Endothelial cell of umbilical vein (primary cell): Measurements from ENCODE around the gene JSRP1. TPM values are rescaled to one million over a fixed set of nuclear protein-coding genes. Genes with fewer than 3 reads are reported as not detected.

Experiments used
- BruUV-seq: library from RNA; stranded (reverse); fragments of 400-500 nt; replicated peaks from 2 replicates; lab custom pipeline; 2021; lab: Mats Ljungman, UMichigan
- CTCF ChIA-PET: fragments of 300-600, 350-600 bp; sonication (Branson Sonifier 250); formaldehyde crosslinking; loops from one replicate; lab custom pipeline; 2021; ENCODE audit warnings: antibody characterized with exemption, inconsistent platforms; lab: Charles Lee
- POLR2A ChIA-PET: fragments of 300-600, 350-600 bp; sonication (Branson Sonifier 250); formaldehyde crosslinking; loops from one replicate; lab custom pipeline; 2021; ENCODE audit warnings: antibody characterized with exemption, inconsistent platforms; lab: Charles Lee
- DNase-seq: peaks from one replicate; pipeline ENCODE4 v3.0.0-alpha.2; 2011; ENCODE audit warnings: low read depth, low spot score
- FAIRE-seq: peaks from 2 replicates; lab custom pipeline; 2011; peaks lifted over from hg19 to GRCh38; lab: Jason Lieb, UNC
- H2AFZ ChIP-seq: 2 replicates; pipeline ENCODE4 v1.6.0; 2012; ENCODE audit warnings: low read depth, low read length, control low read depth, inconsistent platforms
- H3K27ac ChIP-seq: 2 replicates; pipeline ENCODE4 v1.5.1; 2011; ENCODE audit warnings: low read depth, mild to moderate bottlenecking, control low read depth, low read length, moderate library complexity; ENCODE audit not compliant: insufficient read depth
- H3K27me3 ChIP-seq, 2 experiments: 2 replicates each; pipeline versions ENCODE4 v1.6.0 to v1.6.1; 2011; ENCODE audit warnings: low read length in 2 of 2, mixed read lengths in 1 of 2; ENCODE audit not compliant: control insufficient read depth in 2 of 2, insufficient read depth in 2 of 2
- H3K36me3 ChIP-seq, 2 experiments: 2 replicates in 1 of 2; 3 replicates in 1 of 2; pipeline ENCODE4 v1.5.1; 2011; ENCODE audit warnings: low read length in 2 of 2, mild to moderate bottlenecking in 1 of 2, moderate library complexity in 1 of 2; ENCODE audit not compliant: control insufficient read depth in 2 of 2, insufficient read depth in 2 of 2; ENCODE audit errors: extremely low read depth in 1 of 2
- H3K4me1 ChIP-seq: 3 replicates; pipeline ENCODE4 v1.5.1; 2011; ENCODE audit warnings: mild to moderate bottlenecking, low read length; ENCODE audit not compliant: control insufficient read depth, insufficient read depth; ENCODE audit errors: extremely low read depth
- H3K4me2 ChIP-seq: 2 replicates; pipeline ENCODE4 v1.6.1; 2011; ENCODE audit warnings: low read length, control low read depth, mixed read lengths; ENCODE audit not compliant: insufficient read depth
- H3K4me3 ChIP-seq, 3 experiments: fragments of 200-600 bp in 1 of 3; sonication (generic), shearing (Covaris generic) in 1 of 3; replicated peaks in 1 of 3; 2 replicates each; pipeline ENCODE4 v1.5.1; 2011 to 2016; ENCODE audit warnings: control low read depth in 3 of 3, low read length in 3 of 3, mild to moderate bottlenecking in 2 of 3, inconsistent platforms in 1 of 3, low read depth in 1 of 3, moderate library complexity in 1 of 3; ENCODE audit not compliant: insufficient read depth in 1 of 3
- H3K79me2 ChIP-seq: 2 replicates; pipeline ENCODE4 v1.6.0; 2012; ENCODE audit warnings: low read length, inconsistent platforms; ENCODE audit not compliant: control insufficient read depth, insufficient read depth
- H3K9ac ChIP-seq: replicated peaks from 2 replicates; pipeline ENCODE3; 2011; ENCODE audit warnings: low read length, control low read depth; ENCODE audit not compliant: insufficient read depth; ENCODE audit errors: extremely low read depth
- H3K9me1 ChIP-seq: replicated peaks from 3 replicates; pipeline ENCODE4 v1.6.0; 2011; ENCODE audit warnings: mild to moderate bottlenecking, low read length; ENCODE audit not compliant: control insufficient read depth, insufficient read depth; ENCODE audit errors: extremely low read depth
- H3K9me3 ChIP-seq: replicated peaks from 2 replicates; pipeline ENCODE4 v1.5.1; 2012; ENCODE audit warnings: low read length, inconsistent platforms; ENCODE audit not compliant: control insufficient read depth, insufficient read depth
- H4K20me1 ChIP-seq: replicated peaks from 2 replicates; pipeline ENCODE3; 2011; ENCODE audit warnings: mild to moderate bottlenecking, low read length; ENCODE audit not compliant: control insufficient read depth, insufficient read depth; ENCODE audit errors: extremely low read depth
- CTCF ChIP-seq, 2 donors: IDR thresholded peaks; 1 replicate in 1 of 2; 2 replicates in 1 of 2; pipeline ENCODE4 v1.5.1; 2011; ENCODE audit warnings: low read length in 2 of 2, mild to moderate bottlenecking in 2 of 2, moderate library complexity in 2 of 2, control low read depth in 1 of 2, inconsistent platforms in 1 of 2, low read depth in 1 of 2; ENCODE audit not compliant: insufficient read depth in 1 of 2; ENCODE audit errors: extremely low read depth in 1 of 2
- EZH2 ChIP-seq: IDR thresholded peaks from 2 replicates; pipeline ENCODE4 v1.6.1; 2012; ENCODE audit warnings: borderline replicate concordance, low read depth, mild to moderate bottlenecking, moderate library complexity, low read length, inconsistent platforms; ENCODE audit not compliant: severe bottlenecking
- FOS ChIP-seq: IDR thresholded peaks from 2 replicates; pipeline ENCODE4 v1.6.1; 2011; ENCODE audit warnings: mild to moderate bottlenecking, low read length, moderate library complexity, borderline replicate concordance; ENCODE audit not compliant: insufficient read depth
- GATA2 ChIP-seq: IDR thresholded peaks from 2 replicates; pipeline ENCODE4 v1.7.0; 2011; ENCODE audit warnings: low read depth, mild to moderate bottlenecking, moderate library complexity, mixed read lengths, low read length; ENCODE audit not compliant: insufficient read length, insufficient read depth
- JUN ChIP-seq: IDR thresholded peaks from 2 replicates; pipeline ENCODE4 v1.6.1; 2011; ENCODE audit warnings: borderline replicate concordance, low read depth; ENCODE audit not compliant: insufficient read length, insufficient read depth
- MAX ChIP-seq: IDR thresholded peaks from 2 replicates; pipeline ENCODE4 v1.6.1; 2011; ENCODE audit not compliant: insufficient read depth, insufficient read length
- MYC ChIP-seq: IDR thresholded peaks from one replicate; pipeline ENCODE4 v1.6.1; 2011; ENCODE audit warnings: mild to moderate bottlenecking, low read depth, low read length
- POLR2A ChIP-seq: IDR thresholded peaks from 2 replicates; pipeline ENCODE4 v1.6.1; 2012; ENCODE audit warnings: low read depth, mild to moderate bottlenecking, control low read depth, low read length
- POLR2AphosphoS5 ChIP-seq: IDR thresholded peaks from 2 replicates; pipeline ENCODE4 v1.6.1; 2012; ENCODE audit warnings: low read depth, mild to moderate bottlenecking, control low read depth, low read length, moderate library complexity; ENCODE audit not compliant: insufficient read depth
- dilution Hi-C: fragments of 300-500 bp; cut with MboI; formaldehyde crosslinking; loops from one replicate; pipeline ENCODE4 v1.15.0; 2019; ENCODE audit warnings: low sequenced_read_pairs; ENCODE audit not compliant: extremely low pct_ligation_motif_present
- intact Hi-C: fragments of 100-400 bp; cut with micrococcal nuclease; formaldehyde crosslinking; loops from one replicate; pipeline ENCODE4 v1.10.0; 2022
- polyA plus RNA-seq, 4 experiments: library from polyadenylated mRNA; depleted of rRNA in 3 of 4; stranded (reverse) in 3 of 4; unstranded in 1 of 4; fragments of >200 nt; gene quantifications; 2 replicates each; pipeline versions ENCODE4 v1.2.1 to v1.2.3, GENCODE V29; 2011 to 2012; ENCODE audit warnings: missing spikeins in 1 of 4
- total RNA-seq: library from RNA; stranded (reverse); gene quantifications from 2 replicates; pipeline ENCODE4 v1.2.3, GENCODE V29; 2021

Gene JSRP1
- total and polyA plus RNA-seq, 2 donors (not counting 3 experiments of a cell fraction or from before 2014, with no cell fraction given) = not detected

GRCh38 chr19:2305452-2306280 is 49.4 kb upstream of the JSRP1 start:
- Histone ChIP-seq H2AFZ (no peak overlapping the region), H3K9ac (no peak overlapping the region), H3K4me3 (no peak overlapping the region), H3K79me2 (no peaks in the 10 kb centered on the region), H4K20me1 (no peaks in the 10 kb centered on the region), H3K27me3 (peaks cover 8 to 27% of the 10 kb centered on the region in 2 experiments), H3K4me1 (no peaks in the 10 kb centered on the region), H3K4me2 (no peak overlapping the region), H3K9me1 (no peaks in the 10 kb centered on the region), H3K36me3 (no peaks in the 10 kb centered on the region), H3K9me3 (no peaks in the 10 kb centered on the region), H3K27ac (no peak overlapping the region)
- ChIA-PET CTCF (interaction anchor here (1.5 kb wide), 1 partner anchor 11 kb away, joined by 4 read pairs; no protein-coding TSS in a partner anchor), POLR2A (interaction anchor here (0.7 kb wide), 1 partner anchor 23 kb away, joined by 3 read pairs; the partner anchor contains the start of genes LSM7 and SPPL2B)
- dilution Hi-C loops (no loop called here), intact Hi-C loops (no loop called here)
- DNase-seq = no peak
- no TSS peak for BruUV-seq
- TF ChIP-seq CTCF (IDR thresholded peaks at IDR 0.05; ENCODE audit: extremely low read depth in 1 of 2, insufficient read depth in 1 of 2, low read depth in 1 of 2, low read length in 2 of 2) (no peak), EZH2 (no peak), POLR2AphosphoS5 (no peak), MAX (no peak), FOS (no peak), JUN (no peak), POLR2A (no peak), MYC (no peak), GATA2 (no peak)
- FAIRE-seq = no peak
